ENCODE data around the gene SLC66A3. TPM values are rescaled to one million over a fixed set of nuclear protein-coding genes. Genes with fewer than 3 reads are reported as not detected.

SLC66A3 gene
- total RNA-seq, 1 experiment from 2014 or later: 19.2 TPM

DNA sequence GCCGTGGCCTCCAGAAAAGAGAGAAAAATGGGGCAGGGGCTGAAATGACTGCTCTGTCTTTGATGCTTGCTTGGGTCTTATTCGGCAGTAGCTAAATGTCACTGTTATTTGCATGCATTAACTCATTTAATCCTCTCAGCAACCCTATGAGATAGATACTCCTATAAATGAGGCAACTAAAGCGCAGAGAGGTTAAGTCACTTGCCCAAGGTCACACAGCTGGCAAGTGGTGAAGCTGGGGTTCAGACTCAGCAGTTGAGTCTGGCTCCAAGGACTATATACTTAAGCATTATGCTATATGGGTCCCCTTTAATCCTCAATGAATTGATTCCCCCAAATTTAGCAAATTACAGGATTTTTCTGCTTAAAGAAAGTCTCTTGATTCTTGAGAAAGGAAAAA is 9.2 kb upstream of the SLC66A3 start:
- no peak for ATAC-seq

DNA sequence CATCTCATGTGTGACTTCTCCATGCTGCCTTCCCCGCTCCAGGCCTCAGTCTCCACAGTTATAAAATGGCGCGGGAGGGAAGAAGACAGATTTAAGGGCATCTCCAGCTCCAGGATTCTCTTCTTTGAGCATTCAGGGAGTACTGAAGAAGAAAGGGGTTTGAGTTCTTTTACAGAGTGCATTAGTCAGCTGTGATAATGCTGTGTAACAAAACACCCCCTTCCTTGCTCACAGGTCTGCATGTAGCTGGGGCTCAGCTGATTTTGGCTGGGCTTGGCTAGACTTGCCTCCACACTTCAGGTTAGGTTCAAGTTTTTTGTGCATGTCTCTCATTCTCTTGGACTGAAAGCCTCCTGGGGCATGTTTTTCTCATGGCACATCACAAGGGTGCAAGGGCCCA is 8.0 kb upstream of the SLC66A3 start:
- CTCF ChIA-PET: no interaction called here
- Histone ChIP-seq H3K9me3 (ENCODE audit: low read length) (no peaks in the 10 kb centered on the region), H4K20me1 (ENCODE audit: low read length) (no peaks in the 10 kb centered on the region), H3K4me3 (ENCODE audit: low read length) (no peak overlapping the region), H3K4me2 (ENCODE audit: low read length) (no peak overlapping the region), H3K9me2 (replicated peaks; ENCODE audit: low read length) (no peaks in the 10 kb centered on the region), H3F3A (ENCODE audit: low read length, unreplicated experiment) (no peaks in the 10 kb centered on the region), H3K4me1 (ENCODE audit: insufficient read depth, low read length) (no peaks in the 10 kb centered on the region), H3K9ac (ENCODE audit: low read length) (no peak overlapping the region), H3K36me3 (ENCODE audit: low read depth, low read length) (no peaks in the 10 kb centered on the region), H2AFZ (ENCODE audit: low read length) (no peak overlapping the region), H3K27me3 (ENCODE audit: low read length) (no peaks in the 10 kb centered on the region), H3K27ac (ENCODE audit: low read length) (no peak overlapping the region), H3K79me2 (ENCODE audit: low read length) (no peaks in the 10 kb centered on the region)
- BruUV-seq (replicated peaks): no TSS peak
- POLR2A ChIA-PET (ENCODE audit: unreplicated experiment): no interaction called here
- ATAC-seq: no peak
- DNase-seq: no peak
- TF ChIP-seq, protein P1, sequence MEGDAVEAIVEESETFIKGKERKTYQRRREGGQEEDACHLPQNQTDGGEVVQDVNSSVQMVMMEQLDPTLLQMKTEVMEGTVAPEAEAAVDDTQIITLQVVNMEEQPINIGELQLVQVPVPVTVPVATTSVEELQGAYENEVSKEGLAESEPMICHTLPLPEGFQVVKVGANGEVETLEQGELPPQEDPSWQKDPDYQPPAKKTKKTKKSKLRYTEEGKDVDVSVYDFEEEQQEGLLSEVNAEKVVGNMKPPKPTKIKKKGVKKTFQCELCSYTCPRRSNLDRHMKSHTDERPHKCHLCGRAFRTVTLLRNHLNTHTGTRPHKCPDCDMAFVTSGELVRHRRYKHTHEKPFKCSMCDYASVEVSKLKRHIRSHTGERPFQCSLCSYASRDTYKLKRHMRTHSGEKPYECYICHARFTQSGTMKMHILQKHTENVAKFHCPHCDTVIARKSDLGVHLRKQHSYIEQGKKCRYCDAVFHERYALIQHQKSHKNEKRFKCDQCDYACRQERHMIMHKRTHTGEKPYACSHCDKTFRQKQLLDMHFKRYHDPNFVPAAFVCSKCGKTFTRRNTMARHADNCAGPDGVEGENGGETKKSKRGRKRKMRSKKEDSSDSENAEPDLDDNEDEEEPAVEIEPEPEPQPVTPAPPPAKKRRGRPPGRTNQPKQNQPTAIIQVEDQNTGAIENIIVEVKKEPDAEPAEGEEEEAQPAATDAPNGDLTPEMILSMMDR (conservative IDR thresholded peaks at IDR 0.05; ENCODE audit: low read depth, low read length): no peak
- intact Hi-C loops (cut with micrococcal nuclease): no loop called here

More for the DNA sequence above, 9.2 kb upstream of the SLC66A3 start:
- Histone ChIP-seq H3K9ac (ENCODE audit: low read length) (no peak overlapping the region), H3K27me3 (ENCODE audit: low read length) (no peaks in the 10 kb centered on the region), H3K79me2 (ENCODE audit: low read length) (no peaks in the 10 kb centered on the region), H3F3A (ENCODE audit: low read length, unreplicated experiment) (no peaks in the 10 kb centered on the region), H3K4me1 (ENCODE audit: insufficient read depth, low read length) (no peaks in the 10 kb centered on the region), H3K9me2 (replicated peaks; ENCODE audit: low read length) (no peaks in the 10 kb centered on the region), H2AFZ (ENCODE audit: low read length) (no peak overlapping the region), H4K20me1 (ENCODE audit: low read length) (no peaks in the 10 kb centered on the region), H3K4me3 (ENCODE audit: low read length) (no peak overlapping the region), H3K9me3 (ENCODE audit: low read length) (no peaks in the 10 kb centered on the region), H3K36me3 (ENCODE audit: low read depth, low read length) (no peaks in the 10 kb centered on the region), H3K27ac (ENCODE audit: low read length) (no peak overlapping the region), H3K4me2 (ENCODE audit: low read length) (no peak overlapping the region)
- ChIA-PET POLR2A (ENCODE audit: unreplicated experiment) (no interaction called here), CTCF (no interaction called here)
- BruUV-seq (replicated peaks): no TSS peak
- intact Hi-C loops (cut with micrococcal nuclease): no loop called here
- no peak for TF ChIP-seq EZH2phosphoT487 (IDR thresholded peaks at IDR 0.05; ENCODE audit: borderline replicate concordance, low read length)
- TF ChIP-seq, protein P1 (conservative IDR thresholded peaks at IDR 0.05; ENCODE audit: low read depth, low read length): no peak
- TF ChIP-seq EZH2 (IDR thresholded peaks at IDR 0.05; ENCODE audit: low read length, unreplicated experiment): no peak
- DNase-seq: no peak

DNA sequence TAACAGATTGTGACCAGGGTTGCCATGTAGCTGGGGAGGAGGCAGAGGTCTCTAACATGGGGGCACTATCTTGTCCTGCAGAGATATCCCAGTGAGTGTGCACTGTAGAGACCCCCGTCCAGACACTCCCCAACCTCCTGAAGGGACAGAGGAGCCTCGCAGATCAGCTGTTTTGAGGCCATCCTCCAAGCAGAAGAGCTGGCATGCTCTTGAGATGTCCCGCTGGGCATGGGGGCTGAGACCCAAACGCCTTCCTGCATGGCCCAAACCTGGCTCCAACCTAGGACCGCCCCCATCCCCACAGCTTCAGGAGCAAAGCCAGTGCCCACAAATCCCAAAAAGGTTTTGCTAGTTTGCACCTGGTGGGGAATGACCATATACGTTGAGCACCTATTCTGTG is 2.7 kb upstream of the SLC66A3 start:
- intact Hi-C loops (cut with micrococcal nuclease): loop anchor here (10.0 kb wide), 1 partner anchor 192 kb away; the partner anchor contains the start of gene ROCK2
- CTCF ChIA-PET: no interaction called here
- no peak overlapping the region for H2AFZ ChIP-seq (ENCODE audit: low read length)
- H3K9me3 ChIP-seq (ENCODE audit: low read length): no peaks in the 10 kb centered on the region
- H3K9me2 ChIP-seq (replicated peaks; ENCODE audit: low read length): no peaks in the 10 kb centered on the region
- H3K4me1 ChIP-seq (ENCODE audit: insufficient read depth, low read length): peaks cover 12% of the 10 kb centered on the region
- H3K4me3 ChIP-seq (ENCODE audit: low read length): no peak overlapping the region
- no peaks in the 10 kb centered on the region for H3F3A ChIP-seq (ENCODE audit: low read length, unreplicated experiment)
- H3K27me3 ChIP-seq (ENCODE audit: low read length): no peaks in the 10 kb centered on the region
- no peak overlapping the region for H3K9ac ChIP-seq (ENCODE audit: low read length)
- no peaks in the 10 kb centered on the region for H4K20me1 ChIP-seq (ENCODE audit: low read length)
- ATAC-seq: no peak
- H3K27ac ChIP-seq (ENCODE audit: low read length): no peak overlapping the region
- no peak for DNase-seq
- no peaks in the 10 kb centered on the region for H3K79me2 ChIP-seq (ENCODE audit: low read length)
- BruUV-seq (replicated peaks): no TSS peak
- POLR2A ChIA-PET (ENCODE audit: unreplicated experiment): interaction anchor here (0.5 kb wide), 1 partner anchor 328 kb away, joined by 3 read pairs; no protein-coding TSS in a partner anchor
- TF ChIP-seq EZH2phosphoT487 (IDR thresholded peaks at IDR 0.05; ENCODE audit: borderline replicate concordance, low read length) (no peak), EZH2 (IDR thresholded peaks at IDR 0.05; ENCODE audit: low read length, unreplicated experiment) (no peak)
- TF ChIP-seq, protein P1 (conservative IDR thresholded peaks at IDR 0.05; ENCODE audit: low read depth, low read length): no peak
- no peaks in the 10 kb centered on the region for H3K36me3 ChIP-seq (ENCODE audit: low read depth, low read length)
- no peak overlapping the region for H3K4me2 ChIP-seq (ENCODE audit: low read length)
